KMS-11 (cell line): ENCODE measurements around the gene SP5.
"Not testable (repeated sequence)": the region's sequence is repeated elsewhere in the genome, so short reads cannot be mapped to it uniquely, and the experiment has no call there.

Experiments
- H2AFZ ChIP-seq: fragments of 200-600 bp; sonication (generic); 2 replicates; pipeline ENCODE4 v1.6.1; 2016; ENCODE audit warnings: antibody characterized with exemption, mixed run types, low read depth
- H3K27ac ChIP-seq: fragments of 200-600 bp; sonication (generic); 2 replicates; pipeline ENCODE4 v1.6.1; 2016; ENCODE audit warnings: mild to moderate bottlenecking, mixed run types
- H3K27me3 ChIP-seq: fragments of 200-600 bp; sonication (generic); 2 replicates; pipeline ENCODE4 v1.6.1; 2017; ENCODE audit warnings: mild to moderate bottlenecking, low read depth, mixed run types, moderate library complexity; ENCODE audit not compliant: insufficient read depth
- H3K36me3 ChIP-seq: fragments of 200-600 bp; sonication (generic); 2 replicates; pipeline ENCODE4 v1.6.1; 2017; ENCODE audit warnings: mild to moderate bottlenecking, mixed run types; ENCODE audit not compliant: insufficient read depth
- H3K4me1 ChIP-seq: fragments of 200-600 bp; sonication (generic); 2 replicates; pipeline ENCODE4 v1.6.1; 2016; ENCODE audit warnings: mild to moderate bottlenecking, low read depth, mixed run types; ENCODE audit not compliant: poor library complexity, severe bottlenecking
- H3K4me2 ChIP-seq: fragments of 200-600 bp; sonication (generic); 2 replicates; pipeline ENCODE4 v1.7.0; 2016; ENCODE audit warnings: mild to moderate bottlenecking, mixed run types
- H3K4me3 ChIP-seq: fragments of 200-600 bp; sonication (generic); IDR thresholded peaks from 2 replicates; pipeline ENCODE4 v1.6.1; 2017; ENCODE audit warnings: low read depth, low read length, mixed read lengths; ENCODE audit not compliant: insufficient read depth
- H3K79me2 ChIP-seq: fragments of 200-600 bp; sonication (generic); 2 replicates; pipeline ENCODE4 v1.6.1; 2016; ENCODE audit warnings: low read depth, mixed run types; ENCODE audit not compliant: insufficient read depth
- H3K9ac ChIP-seq: fragments of 200-600 bp; sonication (generic); 2 replicates; pipeline ENCODE4 v1.6.1; 2016; ENCODE audit warnings: mild to moderate bottlenecking, mixed run types
- H4K20me1 ChIP-seq: fragments of 200-600 bp; sonication (generic); 2 replicates; pipeline ENCODE4 v1.6.1; 2016; ENCODE audit warnings: mild to moderate bottlenecking, mixed run types; ENCODE audit not compliant: insufficient read depth
- CTCF ChIP-seq: fragments of 200-600 bp; sonication (generic); conservative IDR thresholded peaks from 2 replicates; pipeline ENCODE4 v1.6.1; 2017; ENCODE audit warnings: low read depth, mild to moderate bottlenecking, antibody characterized with exemption, low read length, moderate library complexity, mixed read lengths

The SP5 gene

GRCh38 chr2:170745305-170745704 is 30.2 kb downstream of the SP5 start:
- Histone ChIP-seq H3K79me2 (no peaks in the 10 kb centered on the region), H3K4me2 (no peak overlapping the region), H2AFZ (no peak overlapping the region), H3K4me3 (no peak overlapping the region), H3K9ac (no peak overlapping the region), H3K4me1 (no peaks in the 10 kb centered on the region), H3K27ac (no peak overlapping the region), H4K20me1 (no peaks in the 10 kb centered on the region), H3K27me3 (no peaks in the 10 kb centered on the region), H3K36me3 (no peaks in the 10 kb centered on the region)
- TF ChIP-seq CTCF = no peak

- H3K27me3 ChIP-seq = no peaks in the 10 kb centered on the region
- no peak overlapping the region for H3K4me3 ChIP-seq
- no peak overlapping the region for H2AFZ ChIP-seq
- no peak overlapping the region for H3K4me2 ChIP-seq
- no peaks in the 10 kb centered on the region for H3K79me2 ChIP-seq
- H4K20me1 ChIP-seq = no peaks in the 10 kb centered on the region
- no peak overlapping the region for H3K27ac ChIP-seq
- H3K9ac ChIP-seq = no peak overlapping the region
- H3K4me1 ChIP-seq = no peaks in the 10 kb centered on the region
- TF ChIP-seq CTCF = no peak
- H3K36me3 ChIP-seq = no peaks in the 10 kb centered on the region
These were observed 32.8 kb downstream of the SP5 start for GRCh38 chr2:170747921-170748320.

- not testable (repeated sequence) for H4K20me1 ChIP-seq, H3K4me2 ChIP-seq, H3K79me2 ChIP-seq, H3K9ac ChIP-seq, H3K36me3 ChIP-seq, H3K4me3 ChIP-seq, H3K27ac ChIP-seq, H2AFZ ChIP-seq, H3K4me1 ChIP-seq, H3K27me3 ChIP-seq
These were observed 36.4 kb downstream of the SP5 start for GRCh38 chr2:170751555-170751954.

- Histone ChIP-seq H3K27ac (no peak overlapping the region), H3K4me2 (no peak overlapping the region), H4K20me1 (no peaks in the 10 kb centered on the region), H2AFZ (no peak overlapping the region), H3K27me3 (no peaks in the 10 kb centered on the region), H3K36me3 (no peaks in the 10 kb centered on the region), H3K4me3 (no peak overlapping the region), H3K4me1 (peaks cover 8% of the 10 kb centered on the region), H3K79me2 (no peaks in the 10 kb centered on the region), H3K9ac (no peak overlapping the region)
- no peak for TF ChIP-seq CTCF
These were observed 46.4 kb downstream of the SP5 start for GRCh38 chr2:170761572-170761971.

GRCh38 chr2:170762760-170763159 is 47.6 kb downstream of the SP5 start:
- Histone ChIP-seq H3K4me2 (no peak overlapping the region), H3K79me2 (no peaks in the 10 kb centered on the region), H3K27ac (no peak overlapping the region), H4K20me1 (no peaks in the 10 kb centered on the region), H2AFZ (no peak overlapping the region), H3K9ac (no peak overlapping the region), H3K27me3 (no peaks in the 10 kb centered on the region), H3K36me3 (no peaks in the 10 kb centered on the region), H3K4me1 (peaks cover 8% of the 10 kb centered on the region), H3K4me3 (no peak overlapping the region)
- TF ChIP-seq CTCF = no peak
